T-helper 2 cell treated with Interferon-gamma antibody and Interleukin-4, amounts not matched to agents 5 μg/mL and 100 μg/mL, for 36 hours (primary cell): ENCODE results near the gene RCOR2.

ENCODE experiments used
- DNase-seq: peaks from one replicate; pipeline ENCODE4 v3.0.0; 2021; ENCODE audit warnings: low spot score
- H3K27ac Mint-ChIP-seq: one replicate; pipeline ENCODE4 v1.8.0; 2021; ENCODE audit warnings: mild to moderate bottlenecking, mixed read lengths
- H3K27me3 Mint-ChIP-seq: one replicate; pipeline ENCODE4 v1.8.0; 2021; ENCODE audit warnings: low read depth, mixed read lengths
- H3K36me3 Mint-ChIP-seq: one replicate; pipeline ENCODE4 v1.8.0; 2021; ENCODE audit warnings: low read depth, mixed read lengths
- H3K4me1 Mint-ChIP-seq: one replicate; pipeline ENCODE4 v1.8.0; 2021; ENCODE audit warnings: low read depth, mixed read lengths
- H3K4me3 Mint-ChIP-seq: one replicate; pipeline ENCODE4 v1.8.0; 2022; ENCODE audit warnings: mild to moderate bottlenecking, moderate library complexity, mixed read lengths
- H3K9me3 Mint-ChIP-seq: one replicate; pipeline ENCODE4 v1.8.0; 2021; ENCODE audit warnings: mixed read lengths

The RCOR2 gene

GRCh38 chr11:63917692-63918506, 935 bp upstream of the RCOR2 start:
- Mint-ChIP-seq H3K4me1 (peaks cover 8% of the 10 kb centered on the region), H3K4me3 (peak overlapping the region; percentile 60), H3K36me3 (no peaks in the 10 kb centered on the region), H3K9me3 (no peaks in the 10 kb centered on the region), H3K27me3 (peaks cover 27% of the 10 kb centered on the region), H3K27ac (no peak overlapping the region)
- no peak for DNase-seq

- Mint-ChIP-seq H3K36me3 (no peaks in the 10 kb centered on the region), H3K4me1 (peaks cover 8% of the 10 kb centered on the region), H3K4me3 (peak overlapping the region; percentile 81), H3K27me3 (peaks cover 17% of the 10 kb centered on the region), H3K27ac (peak overlapping the region; percentile 55), H3K9me3 (no peaks in the 10 kb centered on the region)
- DNase-seq, result peak; percentile 29
These were observed 765 bp downstream of the RCOR2 start for GRCh38 chr11:63915961-63916836.

- no peak overlapping the region for H3K4me3 Mint-ChIP-seq
- no peak overlapping the region for H3K27ac Mint-ChIP-seq
- no peaks in the 10 kb centered on the region for H3K36me3 Mint-ChIP-seq
- H3K27me3 Mint-ChIP-seq, result peaks cover 17% of the 10 kb centered on the region
- DNase-seq, result no peak
- peaks cover 8% of the 10 kb centered on the region for H3K4me1 Mint-ChIP-seq
- no peaks in the 10 kb centered on the region for H3K9me3 Mint-ChIP-seq
These were observed 1.9 kb downstream of the RCOR2 start for GRCh38 chr11:63914896-63915691.

GRCh38 chr11:63913866-63914830, 2.8 kb downstream of the RCOR2 start:
- DNase-seq, result no peak
- Mint-ChIP-seq H3K9me3 (no peaks in the 10 kb centered on the region), H3K4me1 (peaks cover 8% of the 10 kb centered on the region), H3K27ac (no peak overlapping the region), H3K36me3 (no peaks in the 10 kb centered on the region), H3K4me3 (no peak overlapping the region), H3K27me3 (peaks cover 17% of the 10 kb centered on the region)

- Mint-ChIP-seq H3K4me3 (no peak overlapping the region), H3K9me3 (no peaks in the 10 kb centered on the region), H3K27me3 (peaks cover 10% of the 10 kb centered on the region)
These were observed 4.3 kb downstream of the RCOR2 start for GRCh38 chr11:63912678-63913077.

GRCh38 chr11:63911876-63912275, 5.1 kb downstream of the RCOR2 start:
- no peaks in the 10 kb centered on the region for H3K9me3 Mint-ChIP-seq
- peaks cover 7% of the 10 kb centered on the region for H3K27me3 Mint-ChIP-seq
- H3K4me1 Mint-ChIP-seq, result peaks cover 3% of the 10 kb centered on the region
- no peak overlapping the region for H3K27ac Mint-ChIP-seq
- no peak overlapping the region for H3K4me3 Mint-ChIP-seq
- H3K36me3 Mint-ChIP-seq, result peaks cover 4% of the 10 kb centered on the region
- no peak for DNase-seq

More at GRCh38 chr11:63912678-63913077, 4.3 kb downstream of the RCOR2 start:
- H3K27ac Mint-ChIP-seq, result no peak overlapping the region
- peaks cover 2% of the 10 kb centered on the region for H3K36me3 Mint-ChIP-seq
- no peak for DNase-seq
- H3K4me1 Mint-ChIP-seq, result peaks cover 5% of the 10 kb centered on the region

- H3K27me3 Mint-ChIP-seq, result peaks cover 6% of the 10 kb centered on the region
- DNase-seq, result no peak
- H3K27ac Mint-ChIP-seq, result no peak overlapping the region
- no peak overlapping the region for H3K4me3 Mint-ChIP-seq
- no peaks in the 10 kb centered on the region for H3K9me3 Mint-ChIP-seq
- H3K36me3 Mint-ChIP-seq, result peaks cover 6% of the 10 kb centered on the region
- peaks cover 3% of the 10 kb centered on the region for H3K4me1 Mint-ChIP-seq
These were observed 5.5 kb downstream of the RCOR2 start for GRCh38 chr11:63911440-63911839.

GRCh38 chr11:63910675-63911074, 6.3 kb downstream of the RCOR2 start:
- Mint-ChIP-seq H3K9me3 (no peaks in the 10 kb centered on the region), H3K27ac (no peak overlapping the region)

GRCh38 chr11:63909591-63910506, 7.1 kb downstream of the RCOR2 start:
- no peaks in the 10 kb centered on the region for H3K27me3 Mint-ChIP-seq
- no peak for DNase-seq
- no peaks in the 10 kb centered on the region for H3K4me1 Mint-ChIP-seq
- peaks cover 16% of the 10 kb centered on the region for H3K36me3 Mint-ChIP-seq
- no peaks in the 10 kb centered on the region for H3K9me3 Mint-ChIP-seq
- H3K4me3 Mint-ChIP-seq, result no peak overlapping the region
- no peak overlapping the region for H3K27ac Mint-ChIP-seq

More at GRCh38 chr11:63910675-63911074, 6.3 kb downstream of the RCOR2 start:
- Mint-ChIP-seq H3K27me3 (peaks cover 3% of the 10 kb centered on the region), H3K36me3 (peaks cover 10% of the 10 kb centered on the region), H3K4me1 (no peaks in the 10 kb centered on the region), H3K4me3 (no peak overlapping the region)
- DNase-seq, result no peak

GRCh38 chr11:63908631-63909401, 8.1 kb downstream of the RCOR2 start:
- Mint-ChIP-seq H3K36me3 (peaks cover 26% of the 10 kb centered on the region), H3K27me3 (no peaks in the 10 kb centered on the region), H3K4me1 (no peaks in the 10 kb centered on the region), H3K9me3 (no peaks in the 10 kb centered on the region), H3K27ac (no peak overlapping the region), H3K4me3 (no peak overlapping the region)
- DNase-seq, result no peak

- Mint-ChIP-seq H3K4me1 (no peaks in the 10 kb centered on the region), H3K9me3 (no peaks in the 10 kb centered on the region), H3K36me3 (peaks cover 34% of the 10 kb centered on the region), H3K4me3 (no peak overlapping the region), H3K27ac (no peak overlapping the region), H3K27me3 (no peaks in the 10 kb centered on the region)
- no peak for DNase-seq
These were observed 9.0 kb downstream of the RCOR2 start for GRCh38 chr11:63907808-63908530.
